Stimulated activated CD8-positive, alpha-beta memory T cell treated with anti-CD3 and anti-CD28 coated beads, Interleukin-12 subunit alpha, Interleukin-12 subunit beta, amount 100 ng/mL, for 1 hour (primary cell): ENCODE measurements around the gene PSTPIP1.
"Not testable (repeated sequence)": the region's sequence is repeated elsewhere in the genome, so short reads cannot be mapped to it uniquely, and the experiment has no call there.

ENCODE experiments used
- DNase-seq: peaks from one replicate; pipeline ENCODE4 v3.0.0-alpha.2; 2020; ENCODE audit warnings: low read depth

The PSTPIP1 gene

DNA sequence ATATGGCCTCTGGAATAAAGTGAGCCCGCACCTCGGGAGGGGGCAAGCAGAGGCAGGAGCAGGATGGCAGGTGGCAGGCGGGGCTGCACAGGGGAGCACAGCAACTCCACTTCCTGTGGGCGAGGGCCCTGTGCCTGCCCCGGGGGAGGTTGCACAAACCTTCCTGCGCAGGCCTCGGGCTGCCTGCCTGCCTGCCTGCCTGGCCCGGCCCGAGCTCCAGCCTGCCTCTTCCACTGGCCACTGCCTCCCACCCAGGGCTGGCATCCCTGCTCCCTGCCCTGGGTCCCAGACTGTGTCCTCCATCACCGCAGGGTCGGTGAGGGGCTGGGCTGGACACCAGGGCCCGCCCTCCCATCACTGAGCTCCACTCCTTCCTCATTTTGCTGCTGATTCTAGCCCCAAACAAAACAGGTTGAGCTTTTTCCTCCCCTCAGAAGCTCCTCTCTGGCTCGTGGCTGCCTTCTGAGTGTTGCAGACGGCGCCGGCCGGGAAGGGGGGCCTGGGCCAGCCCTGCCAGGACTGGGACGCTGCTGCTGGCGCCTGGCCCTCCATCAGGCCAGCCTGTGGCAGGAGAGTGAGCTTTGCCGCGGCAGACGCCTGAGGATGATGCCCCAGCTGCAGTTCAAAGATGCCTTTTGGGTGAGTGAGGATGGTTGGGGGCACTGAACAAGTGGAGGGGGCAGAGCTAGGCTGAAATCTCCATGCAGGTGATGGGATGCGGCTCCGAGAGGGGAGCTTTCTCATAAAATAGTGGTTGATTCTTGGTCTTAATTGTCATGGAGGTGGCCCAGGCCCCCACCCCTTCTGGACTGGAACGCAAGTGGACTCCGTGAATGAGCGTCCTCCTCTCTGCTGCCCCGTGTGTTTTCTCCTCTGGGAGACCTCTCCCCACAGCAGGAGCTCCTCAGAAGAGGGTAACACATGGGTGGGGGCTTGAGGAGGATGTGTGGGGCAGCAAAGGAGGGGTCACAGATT, at the start of gene PSTPIP1:
Gene PSTPIP1 (plus strand): TSS at position 156 of the 975 bp plus-strand sequence. CDS start 448 bp downstream, at position 604.
- DNase-seq, result peak; percentile 36

DNA sequence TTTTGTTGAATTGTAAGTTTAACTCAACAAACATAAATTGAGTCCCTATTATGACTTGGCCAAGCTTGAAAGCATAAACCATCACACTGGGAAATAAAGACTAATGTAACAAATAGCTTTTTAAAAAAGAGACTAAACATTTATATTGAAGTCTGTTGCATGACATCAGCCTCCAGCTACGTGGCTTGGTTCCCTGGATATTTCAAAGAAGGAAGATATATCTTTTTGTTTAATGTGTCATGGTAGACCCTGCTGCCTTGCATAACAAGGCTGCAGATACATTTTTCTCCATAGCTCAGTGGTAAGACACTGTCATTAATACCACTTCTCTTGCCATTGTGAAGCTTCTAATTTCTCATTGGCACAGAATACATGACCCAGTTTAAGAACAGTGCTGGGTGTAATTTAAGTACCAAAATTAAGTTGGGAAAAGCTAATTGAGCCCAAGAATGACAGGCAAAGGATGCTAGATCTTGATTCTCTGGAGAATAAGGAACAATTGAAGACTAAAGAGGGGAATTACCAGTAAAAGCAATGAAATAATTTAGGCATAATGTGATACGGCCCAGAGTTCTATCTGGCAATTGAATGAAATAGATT, 49.3 kb upstream of the PSTPIP1 start:
- DNase-seq, result no peak

DNA sequence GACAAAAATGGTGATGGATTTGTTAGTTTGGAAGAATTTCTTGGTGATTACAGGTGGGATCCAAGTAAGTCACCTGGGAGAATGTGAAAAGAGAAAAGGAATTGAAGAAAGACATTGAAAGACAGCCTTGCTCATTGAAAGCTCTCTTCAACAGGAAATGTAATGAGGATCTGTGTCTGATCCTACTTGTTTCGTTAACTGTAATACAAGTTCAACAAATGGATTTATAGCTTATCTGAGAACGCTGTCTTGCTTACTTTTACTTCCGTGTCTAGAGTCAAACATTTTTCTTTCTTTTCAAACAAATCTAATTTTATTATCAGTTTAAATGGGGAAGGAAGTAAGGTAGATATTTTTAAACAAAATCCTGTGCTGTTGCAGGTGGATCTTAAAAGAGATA, 47.5 kb upstream of the PSTPIP1 start:
- DNase-seq, result no peak

DNA sequence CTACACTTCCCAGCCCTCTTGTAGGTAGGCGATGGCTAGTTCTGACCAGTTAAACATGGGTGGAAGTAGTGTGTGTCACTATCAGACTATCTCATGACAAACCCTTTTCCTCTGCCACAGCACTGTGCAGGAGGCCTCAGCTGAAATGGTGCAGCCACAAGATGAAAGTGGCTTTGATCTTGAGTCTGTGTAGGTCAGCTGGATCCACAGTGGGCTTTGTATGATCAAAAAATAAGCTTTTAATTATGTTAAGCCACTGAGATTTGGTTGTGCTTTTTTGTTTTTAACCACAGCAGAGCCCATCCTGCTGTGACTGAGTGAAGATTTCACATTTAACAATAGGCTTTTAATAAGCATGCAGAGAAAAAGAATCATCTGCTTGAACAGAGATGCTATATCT, 43.7 kb upstream of the PSTPIP1 start:
- DNase-seq, result no peak

DNA sequence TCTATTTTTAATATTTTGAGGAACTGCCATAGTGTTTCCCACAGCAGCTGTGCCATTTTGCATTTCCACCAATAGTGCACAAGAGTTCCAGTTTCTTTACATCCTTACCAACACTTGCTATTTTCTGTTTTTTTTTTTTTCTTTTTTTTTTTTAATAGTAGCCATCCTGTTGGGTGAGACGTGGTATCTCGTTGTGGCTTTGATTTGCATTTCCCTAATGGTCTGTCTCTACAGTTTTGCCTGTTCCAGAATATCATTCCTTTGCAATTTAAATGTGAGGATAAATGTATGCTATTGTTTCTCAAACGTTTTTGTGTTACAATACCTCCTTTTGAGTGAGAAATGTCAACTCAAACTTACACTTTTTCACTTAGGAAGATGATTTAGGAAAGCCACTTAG, 41.0 kb upstream of the PSTPIP1 start:
- DNase-seq, result no peak

DNA sequence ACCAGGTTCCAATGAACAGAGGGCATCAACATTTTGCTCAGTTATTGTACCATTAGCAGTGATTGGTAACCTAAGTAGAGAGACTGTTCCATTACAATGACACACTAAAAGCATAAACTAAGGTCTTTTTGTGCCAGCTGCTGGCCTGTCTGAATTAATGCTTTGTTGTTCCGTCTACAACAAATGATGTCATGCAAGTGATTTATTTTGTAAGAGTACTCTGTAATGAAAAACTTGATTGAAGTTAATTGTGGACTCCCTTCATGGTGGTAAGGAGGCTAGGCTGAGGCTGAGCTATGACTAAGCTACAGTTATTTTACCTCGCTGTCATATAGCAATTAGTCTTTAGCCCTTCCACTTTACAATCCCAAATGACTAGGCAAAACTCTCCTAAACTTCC, 40.2 kb upstream of the PSTPIP1 start:
- DNase-seq, result no peak

DNA sequence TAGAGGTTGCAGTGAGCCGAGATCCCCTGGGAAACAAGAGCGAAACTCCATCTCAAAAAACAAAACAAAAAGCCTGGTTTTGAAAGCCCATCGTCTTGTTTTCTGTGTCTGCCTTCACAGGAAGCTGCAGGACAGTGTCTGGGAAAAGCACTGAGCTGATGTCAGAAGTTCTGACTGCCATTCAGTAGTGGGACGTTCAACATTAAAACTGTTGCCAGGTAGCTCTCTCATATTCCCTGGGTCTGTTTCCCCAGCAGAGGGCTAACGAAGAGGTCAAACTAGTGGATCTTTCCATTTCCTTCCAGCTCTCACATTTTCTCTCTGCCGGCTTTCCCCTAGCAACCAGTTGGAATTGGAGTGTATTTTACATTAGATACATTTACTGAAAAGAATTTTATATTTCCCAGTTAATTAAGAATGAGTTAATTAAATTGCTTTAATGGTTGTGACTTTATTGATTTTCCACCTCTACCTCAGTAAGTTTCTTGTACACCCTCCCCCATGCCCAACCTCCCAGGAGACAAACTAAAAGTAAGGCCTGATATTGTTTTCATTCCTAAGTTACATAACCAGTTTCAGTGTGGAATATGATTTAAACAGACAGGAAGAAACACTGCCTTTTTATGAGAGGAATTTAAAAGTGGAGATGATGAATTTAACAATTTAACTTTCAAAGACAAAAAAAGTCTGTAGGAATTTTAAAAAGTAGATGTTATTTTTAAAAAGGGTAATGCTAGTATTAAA, 33.5 kb upstream of the PSTPIP1 start:
- no peak for DNase-seq

DNA sequence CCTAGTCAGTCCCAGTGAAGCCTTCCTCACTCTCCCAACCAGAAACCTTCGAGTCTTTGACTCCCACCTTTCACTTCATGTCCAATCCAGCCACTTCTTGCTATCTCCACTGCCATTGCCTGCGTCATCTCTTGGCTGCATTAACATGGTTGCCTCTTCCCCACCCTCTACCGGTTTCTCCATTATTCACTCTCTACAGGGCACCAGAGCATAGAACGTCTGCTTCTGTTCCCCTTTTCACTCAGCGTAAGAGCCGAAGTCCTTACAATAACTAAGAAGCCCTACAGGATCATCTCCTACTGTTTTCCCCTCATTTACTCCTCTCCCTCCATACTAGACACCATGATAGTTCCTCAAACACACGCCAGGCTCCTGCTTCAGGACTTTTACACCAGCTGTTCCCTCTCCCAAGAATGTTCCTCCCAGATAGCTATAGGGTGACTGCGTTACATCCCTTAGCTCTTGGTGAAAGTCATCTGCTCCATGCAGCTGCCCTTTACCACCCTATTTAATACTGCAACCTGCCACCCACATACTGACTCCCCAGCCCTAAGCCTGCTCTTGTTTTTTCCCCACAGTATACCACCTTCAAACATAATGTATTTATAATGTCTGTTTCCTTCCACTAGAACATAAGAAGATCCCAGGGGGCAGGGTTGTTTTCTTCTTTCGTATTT, 32.5 kb upstream of the PSTPIP1 start:
- no peak for DNase-seq

DNA sequence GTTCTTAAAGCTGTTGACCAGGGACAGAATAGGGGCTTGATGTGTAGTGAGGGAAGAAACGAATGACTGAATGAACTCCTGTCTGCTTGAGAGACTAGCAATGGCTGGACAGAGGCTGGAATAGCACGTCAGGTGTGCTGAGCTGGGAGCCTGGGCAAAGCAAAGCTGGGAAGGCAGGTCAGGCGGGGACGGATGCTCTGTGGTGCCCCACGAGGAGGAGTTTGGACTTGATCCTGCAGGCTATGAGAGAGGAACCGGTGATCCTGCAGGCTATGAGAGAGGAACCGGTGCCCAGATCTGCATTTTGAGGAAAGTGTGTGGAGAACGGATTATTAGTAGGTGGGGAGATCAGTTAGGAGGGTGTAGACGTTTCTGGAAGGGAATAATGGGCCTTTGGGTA, 31.3 kb upstream of the PSTPIP1 start:
- no peak for DNase-seq

DNA sequence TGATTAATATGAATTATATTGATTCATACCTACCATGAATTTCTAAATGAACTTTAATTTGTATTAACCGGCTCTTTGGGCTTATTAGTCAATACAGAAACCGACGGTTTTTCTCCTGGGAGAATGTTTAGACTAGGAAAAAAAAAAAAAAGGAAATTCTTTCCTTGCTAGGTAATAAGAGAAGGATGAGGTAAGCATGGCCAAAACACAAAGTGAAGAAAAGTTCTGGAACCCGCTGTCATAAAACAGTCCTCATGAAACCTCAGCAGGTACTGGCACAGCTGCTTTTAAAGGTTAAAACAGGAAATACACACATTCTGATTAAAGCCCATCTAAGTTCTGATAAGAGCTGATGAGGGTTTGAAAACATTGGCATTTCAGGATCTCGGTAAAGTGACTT, 30.8 kb upstream of the PSTPIP1 start:
- no peak for DNase-seq

DNA sequence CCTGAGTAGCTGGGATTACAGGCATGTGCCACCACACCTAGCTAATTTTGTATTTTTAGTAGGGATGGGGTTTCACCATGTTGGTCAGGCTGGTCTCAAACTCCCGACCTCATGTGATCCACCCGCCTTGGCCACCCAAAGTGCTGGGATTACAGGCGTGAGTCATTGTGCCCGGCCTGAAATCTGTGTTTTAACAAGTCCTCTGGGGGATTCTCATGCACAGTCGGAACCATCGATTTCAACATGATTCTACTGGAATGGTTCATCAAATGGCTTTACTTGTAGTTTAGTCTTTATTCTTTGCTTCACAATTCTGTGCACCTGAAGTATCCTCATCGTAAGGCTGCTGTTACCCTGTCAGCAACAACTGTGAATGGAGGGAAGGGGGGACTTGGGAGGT, 28.9 kb upstream of the PSTPIP1 start:
- not testable (repeated sequence) for DNase-seq

DNA sequence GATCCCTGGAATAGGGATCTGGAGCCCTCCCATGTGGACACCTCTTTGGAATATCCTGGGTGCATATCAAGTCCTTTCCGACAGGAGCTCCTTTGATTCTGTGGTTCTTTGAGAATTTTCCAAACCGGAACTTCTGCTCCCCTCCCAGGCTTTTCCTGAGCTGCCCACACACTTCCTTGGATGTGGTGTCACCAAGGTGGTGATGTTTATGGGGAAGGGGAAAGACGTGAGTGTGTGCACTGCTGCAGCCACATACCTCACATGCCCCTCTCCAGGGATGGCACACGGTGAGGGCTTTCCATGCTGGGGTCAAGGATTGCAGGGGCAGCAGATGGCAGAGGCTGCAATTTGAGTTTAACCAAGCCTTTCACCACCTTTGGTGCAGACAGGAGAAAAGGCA, 27.9 kb upstream of the PSTPIP1 start:
- DNase-seq, result no peak

DNA sequence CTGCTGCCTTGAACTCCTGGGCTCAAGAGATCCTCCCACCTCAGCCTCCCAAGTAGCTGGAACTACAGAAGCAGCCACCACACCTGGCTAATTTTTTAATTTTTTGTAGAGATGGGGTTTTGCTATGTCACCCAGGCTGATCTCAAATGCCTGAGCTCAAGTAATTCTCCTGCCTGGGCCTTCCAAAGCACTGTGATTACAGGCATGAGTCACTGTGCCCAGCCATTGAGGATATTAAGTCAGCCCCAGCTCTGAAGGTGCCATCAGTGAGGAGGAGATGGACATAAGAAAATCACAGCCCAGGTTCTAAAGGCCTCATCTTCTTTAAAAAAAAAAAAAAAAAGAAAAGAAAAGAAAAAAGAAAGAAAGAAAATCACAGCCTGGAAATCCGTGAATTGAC, 26.6 kb upstream of the PSTPIP1 start:
- DNase-seq, result no peak

DNA sequence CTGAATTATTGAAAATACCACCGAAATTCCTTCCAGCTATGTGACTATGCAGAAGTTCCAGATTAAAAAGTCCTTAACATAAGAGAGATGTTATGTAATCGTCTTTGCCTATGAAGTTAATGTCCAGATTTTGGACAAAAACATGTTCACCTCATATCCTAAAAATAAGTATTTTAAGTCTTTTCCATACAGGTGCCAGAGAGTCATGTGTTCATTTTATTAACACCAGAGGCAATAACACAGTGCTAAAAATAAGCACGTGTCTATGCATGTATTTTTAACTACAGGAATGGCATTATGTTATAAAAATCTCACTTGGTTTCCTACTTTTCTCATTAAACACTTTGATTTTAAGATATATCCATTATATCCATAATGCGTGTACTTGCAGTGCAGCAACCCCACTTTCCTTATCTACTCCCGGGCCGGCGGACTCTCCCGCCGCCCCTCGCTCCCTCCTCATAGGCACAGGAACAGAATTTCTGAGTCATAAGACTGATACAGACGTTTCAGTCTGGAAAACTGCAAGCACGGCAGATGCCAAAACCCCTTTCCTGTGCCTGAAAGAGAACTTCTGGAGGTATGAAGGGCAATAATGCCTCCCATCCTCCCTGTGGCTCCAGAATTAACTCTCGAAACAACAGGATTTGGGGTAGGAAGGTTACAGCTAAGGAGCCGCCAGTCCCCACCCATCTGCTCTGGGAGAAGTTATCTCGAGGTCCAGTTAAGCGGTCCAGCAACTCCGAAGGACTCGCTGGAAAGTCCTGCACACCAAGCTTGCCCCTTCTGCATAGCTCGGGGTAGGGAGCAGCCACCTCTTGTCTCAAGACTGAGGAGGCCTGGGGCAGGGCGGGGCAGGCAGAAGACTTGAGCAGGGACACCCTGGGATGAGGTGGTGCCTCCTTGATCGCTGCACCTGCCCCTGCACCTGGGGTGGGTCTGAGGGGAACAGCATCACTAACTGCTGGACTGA, 22.3 kb upstream of the PSTPIP1 start:
- DNase-seq, result no peak

DNA sequence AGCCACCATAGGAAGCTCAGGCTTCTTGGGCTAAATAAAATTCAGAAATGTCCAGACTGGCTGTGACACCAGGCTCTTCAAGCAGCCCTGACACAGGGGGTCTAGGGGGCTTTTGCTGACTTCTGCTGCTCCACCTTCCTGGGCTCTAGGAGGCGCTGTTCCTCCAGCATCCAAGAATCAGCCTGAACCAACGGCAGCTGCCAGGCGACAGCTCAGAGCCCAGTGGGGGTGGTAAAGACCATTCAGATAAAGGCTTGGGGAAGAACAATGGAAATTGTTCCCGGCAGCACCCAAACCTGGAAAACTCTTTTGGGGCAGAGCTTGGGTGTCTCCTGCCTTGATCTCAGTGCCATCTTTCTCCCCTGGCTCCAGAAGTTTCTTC, 21.6 kb upstream of the PSTPIP1 start:
- DNase-seq, result peak; percentile 54

DNA sequence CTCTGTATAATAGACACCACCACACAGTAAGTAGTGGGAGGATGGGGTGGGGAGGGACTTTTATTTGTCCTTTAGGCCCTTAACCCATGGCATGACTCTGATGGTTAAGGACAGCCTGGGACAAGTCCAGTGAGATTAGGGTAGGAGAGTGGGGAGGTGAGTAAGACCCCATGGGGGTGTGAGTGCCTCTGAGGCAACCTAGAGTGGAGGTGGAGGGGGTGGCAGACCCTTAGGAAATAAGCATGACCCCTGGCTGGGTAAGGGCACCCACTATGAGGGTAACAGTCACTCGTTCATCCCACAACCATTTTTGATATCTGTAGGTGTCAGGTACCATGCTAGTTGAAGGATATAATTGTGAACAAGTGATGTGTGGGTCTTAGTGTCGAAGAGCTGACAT, 21.0 kb upstream of the PSTPIP1 start:
- no peak for DNase-seq

DNA sequence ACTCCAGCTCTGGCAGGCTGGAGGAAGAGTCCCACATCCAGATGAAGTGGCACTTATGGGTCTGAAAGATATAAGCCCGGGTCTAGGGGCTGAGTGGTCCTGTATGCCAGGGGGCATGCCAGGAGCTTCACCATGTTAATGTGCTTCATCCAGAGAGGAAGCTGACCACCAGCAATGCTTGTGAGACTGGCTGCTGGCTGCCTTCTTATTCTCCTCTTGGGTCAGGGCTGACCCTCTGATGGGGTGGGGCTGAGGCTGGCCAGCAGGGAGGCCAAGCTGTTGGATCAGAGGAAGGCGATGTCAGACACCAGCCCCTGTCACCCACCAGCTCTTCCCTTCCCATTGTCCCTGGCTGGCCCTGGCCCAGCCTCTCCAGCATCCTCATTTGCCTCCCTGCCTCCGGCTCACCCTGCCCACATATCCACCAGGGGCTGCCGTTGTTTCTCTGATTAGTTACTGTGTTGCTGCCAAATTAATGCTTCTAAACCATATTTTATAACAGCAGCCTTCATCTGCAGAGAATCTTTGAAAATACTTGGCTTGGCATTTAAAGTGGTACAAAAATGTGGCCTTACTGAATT, 20.4 kb upstream of the PSTPIP1 start:
- DNase-seq, result no peak

DNA sequence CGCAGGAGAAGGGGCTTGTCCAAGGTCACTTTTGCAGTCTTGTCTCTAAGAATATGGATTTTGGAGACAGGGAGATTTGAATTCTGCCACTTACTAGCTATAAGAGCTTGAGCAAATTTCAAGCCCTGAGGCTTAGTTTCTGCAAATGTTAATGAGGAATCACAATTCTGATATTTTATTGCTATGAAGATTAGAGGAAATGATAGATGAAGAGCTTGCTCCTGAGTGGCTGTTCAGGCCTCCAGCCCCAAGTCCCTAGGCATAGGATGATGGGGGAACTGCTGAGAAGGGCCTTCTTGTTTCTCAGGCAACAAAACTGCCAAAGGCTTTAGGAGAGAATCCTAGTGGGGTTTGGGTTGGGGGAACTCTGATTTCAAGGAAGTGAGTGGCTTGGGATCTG, 18.8 kb upstream of the PSTPIP1 start:
- no peak for DNase-seq

DNA sequence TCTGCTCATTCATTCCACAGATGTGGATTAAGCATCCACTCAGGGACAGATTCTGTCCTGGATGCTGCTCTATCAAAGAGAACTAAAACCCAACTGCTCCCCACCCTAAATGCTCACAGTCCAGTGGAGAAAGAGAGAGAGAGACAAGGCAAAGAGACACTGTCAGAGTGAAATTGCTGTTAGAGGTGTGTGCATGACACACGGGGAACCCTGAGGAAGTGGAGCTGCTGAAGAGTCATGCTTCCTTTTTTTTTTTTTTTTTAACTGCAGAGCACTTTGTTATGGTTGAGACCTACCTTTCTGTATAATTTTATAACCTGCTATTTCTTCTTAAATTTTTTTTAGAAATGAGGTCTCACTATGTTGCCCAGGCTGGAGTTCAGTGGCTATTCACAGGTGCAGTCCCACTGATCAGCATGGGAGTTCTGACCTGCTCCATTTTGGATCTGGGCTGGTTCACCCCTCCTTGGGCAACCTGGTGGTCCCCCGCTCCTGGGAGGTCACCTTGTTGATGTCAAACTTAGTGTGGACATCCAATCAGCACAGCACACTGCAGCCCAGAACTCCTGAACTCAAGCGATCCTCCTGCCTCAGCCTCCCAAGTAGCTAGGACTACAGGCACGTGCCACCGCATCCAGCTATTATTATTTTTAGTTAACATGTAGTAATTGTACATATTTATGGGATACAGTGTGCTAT, 18.2 kb upstream of the PSTPIP1 start:
- no peak for DNase-seq
